HUDEP-2 (cell line): ENCODE data around the gene SPTLC2.

Experiments
- DNase-seq, 76 experiments: peaks; one replicate each; lab custom pipeline; 2025; ENCODE audit not compliant: unreplicated experiment in 76 of 76; lab: John Stamatoyannopoulos, UW

The SPTLC2 gene

DNA sequence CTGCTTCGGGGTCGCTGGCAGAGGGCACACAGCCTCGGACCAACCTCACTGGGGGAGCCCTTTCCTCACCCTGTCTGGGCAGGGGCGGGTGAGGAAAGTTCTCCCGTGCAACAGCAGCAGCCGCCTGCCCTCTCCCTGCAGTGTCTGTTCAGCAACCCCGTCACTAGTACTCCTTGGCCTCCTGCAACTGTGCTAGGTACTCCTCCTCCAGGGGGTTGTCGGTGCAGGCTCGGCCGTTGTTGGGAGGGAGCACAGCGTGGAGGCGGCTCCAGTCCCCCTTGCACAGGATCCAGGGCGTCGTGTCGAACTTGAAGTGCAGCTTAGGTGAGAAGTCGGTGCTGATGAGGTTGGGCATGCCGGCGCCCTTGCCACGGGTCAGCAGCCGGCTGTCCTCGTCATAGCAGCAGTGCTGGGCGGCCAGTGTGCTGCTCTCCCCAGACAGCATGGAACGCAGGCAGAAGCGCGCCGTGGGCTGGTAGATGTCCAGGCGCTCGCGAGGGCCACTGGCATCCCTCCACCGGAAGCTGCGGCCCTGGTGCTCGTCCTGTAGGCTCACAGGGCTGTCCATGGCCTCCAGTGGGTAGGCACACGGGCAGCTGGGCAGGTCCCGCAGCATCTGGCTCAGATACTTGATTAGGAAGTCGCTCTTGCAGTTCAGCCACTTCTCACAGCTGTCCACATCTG, 140.9 kb downstream of the SPTLC2 start:
- no peak for DNase-seq

DNA sequence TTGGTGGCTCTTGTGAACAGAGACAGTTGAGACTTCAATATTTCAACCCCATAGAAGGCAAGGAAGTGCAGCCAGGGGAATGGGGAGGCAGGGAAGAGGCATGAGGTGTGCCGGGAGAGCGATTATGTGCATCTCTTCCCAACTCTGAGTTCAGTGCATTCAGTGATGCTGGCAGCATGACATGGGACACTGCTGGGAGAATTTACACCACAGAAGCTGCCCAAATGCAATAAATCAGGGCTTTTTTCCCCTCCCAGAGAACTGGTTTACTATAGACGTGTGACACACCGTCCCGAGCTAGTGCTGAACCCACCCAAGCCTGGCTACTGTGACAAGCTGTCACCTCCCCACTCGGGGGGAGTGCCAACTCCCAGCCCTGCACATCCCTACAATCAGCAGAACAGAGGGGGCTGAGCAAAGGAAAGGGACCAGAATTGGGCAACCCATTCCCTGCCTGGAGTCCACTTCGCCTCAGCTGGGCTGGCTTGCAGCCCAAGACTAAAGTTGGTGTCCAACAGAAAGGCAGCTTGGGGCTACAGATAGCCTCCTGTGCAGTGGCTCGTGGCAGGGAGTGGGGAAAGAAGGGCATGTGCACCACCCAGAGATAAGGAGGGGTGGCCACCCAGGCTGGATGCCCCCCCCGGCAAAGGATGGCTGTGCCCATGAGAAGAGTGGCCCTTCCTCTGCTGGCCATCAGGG, 141.8 kb downstream of the SPTLC2 start:
- DNase-seq = peak in 31 of 76 experiments; percentile 5 to 42 (median 14)

DNA sequence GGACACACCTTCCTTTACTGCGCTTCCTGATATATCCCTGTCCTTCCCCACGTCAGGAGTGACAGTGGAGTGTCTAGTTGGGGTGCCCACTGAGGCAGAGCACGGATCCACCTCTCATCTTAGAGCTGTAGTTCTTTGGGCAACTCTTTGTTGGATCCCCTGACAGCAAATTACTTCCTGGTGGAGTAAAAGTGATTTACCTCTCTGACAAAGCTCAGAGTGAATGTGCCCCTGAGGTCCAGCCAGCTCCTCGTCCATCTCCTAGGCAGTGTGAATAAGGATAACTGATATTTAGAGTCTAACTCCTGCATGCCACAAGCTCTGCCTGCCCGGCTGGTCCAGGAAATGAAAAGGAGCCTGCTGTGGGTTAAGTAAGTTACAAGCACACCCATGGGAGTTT, 142.5 kb downstream of the SPTLC2 start:
- DNase-seq = no peak

DNA sequence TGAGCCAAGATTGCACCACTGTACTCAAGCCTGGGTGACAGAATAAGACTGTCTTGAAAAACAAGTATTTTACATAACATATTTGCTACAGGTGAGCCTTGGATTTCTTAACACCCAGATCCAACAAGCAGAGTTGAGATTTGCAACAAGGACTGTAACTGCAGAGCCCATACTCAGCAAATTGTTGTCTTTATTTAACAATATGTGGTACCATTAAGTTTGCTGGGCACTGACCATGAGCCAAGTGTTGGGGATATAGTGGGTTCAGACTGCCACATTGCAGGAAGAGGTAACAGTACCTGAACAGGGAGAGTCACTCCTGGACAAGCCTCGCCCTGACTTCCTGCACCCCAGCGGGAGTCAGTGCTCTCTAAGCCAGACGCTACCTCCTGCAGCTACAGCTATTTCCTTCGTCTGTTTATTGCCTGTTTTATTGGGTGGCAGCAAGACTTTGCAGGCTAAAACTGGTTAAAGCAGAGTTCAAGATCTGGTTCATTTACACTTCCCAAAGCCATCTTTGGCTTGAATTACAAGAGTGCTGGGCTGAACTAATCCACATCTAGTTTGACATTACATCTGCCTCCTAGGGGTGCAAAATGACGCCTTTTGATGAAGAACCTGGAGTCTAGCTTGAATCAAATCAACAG, 146.1 kb downstream of the SPTLC2 start:
- no peak for DNase-seq

DNA sequence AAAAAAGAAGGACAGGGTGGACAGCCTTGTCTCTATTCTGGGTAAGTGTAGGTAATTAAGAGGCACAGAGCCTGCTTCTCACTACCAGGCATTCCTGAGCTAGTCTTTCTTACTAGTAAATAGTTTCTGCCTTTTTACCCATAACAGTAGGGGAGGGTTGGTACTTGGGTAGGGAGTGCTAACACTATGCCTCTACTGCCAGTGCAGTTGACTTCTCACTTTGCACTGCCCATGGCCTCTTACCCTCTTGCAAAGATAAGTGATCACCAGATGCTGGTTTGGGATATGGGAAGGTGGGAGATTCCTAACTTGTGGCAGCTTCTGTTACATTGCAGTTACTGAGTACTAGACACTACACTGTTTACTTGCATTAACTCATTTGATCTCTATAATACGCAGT, 146.9 kb downstream of the SPTLC2 start:
- DNase-seq = peak in 1 of 76 experiments; percentile 20

DNA sequence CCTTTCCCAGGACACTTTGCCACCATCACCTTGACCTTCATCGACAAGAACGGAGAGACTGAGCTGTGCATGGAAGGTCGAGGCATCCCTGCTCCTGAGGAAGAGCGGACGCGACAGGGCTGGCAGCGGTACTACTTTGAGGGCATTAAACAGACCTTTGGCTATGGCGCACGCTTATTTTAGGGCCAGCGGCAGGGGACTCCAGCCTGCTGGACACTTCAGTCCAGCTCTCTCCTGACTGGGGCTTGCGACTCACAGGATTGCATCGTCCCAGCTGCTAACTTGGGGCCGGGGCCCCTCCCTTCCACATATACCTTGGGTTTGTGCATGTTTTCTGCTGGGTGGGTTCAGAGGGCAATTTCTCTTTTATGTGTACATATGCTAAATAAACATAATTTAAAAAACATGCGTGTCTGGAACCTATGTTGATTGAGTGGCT, 147.4 kb downstream of the SPTLC2 start:
- DNase-seq = no peak

DNA sequence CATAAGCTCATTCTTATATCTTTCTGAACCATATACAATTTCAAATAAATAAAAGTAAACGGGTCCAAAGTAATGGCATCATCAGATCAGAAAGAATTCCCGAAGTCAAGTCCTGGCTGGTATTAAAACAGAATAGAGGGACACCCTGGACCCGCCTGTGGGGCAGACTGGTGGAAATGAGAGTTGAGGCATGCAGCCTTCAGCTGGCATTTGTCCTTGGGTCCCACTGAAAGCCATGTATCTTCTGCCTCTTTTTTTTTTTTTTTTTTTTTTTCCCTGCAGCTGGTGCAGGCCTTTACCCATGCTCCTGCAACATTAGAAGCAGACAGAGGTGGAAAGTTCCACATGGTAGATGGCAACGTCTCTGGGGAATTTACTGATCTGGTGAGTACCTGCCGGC, 148.6 kb downstream of the SPTLC2 start:
- DNase-seq = no peak

DNA sequence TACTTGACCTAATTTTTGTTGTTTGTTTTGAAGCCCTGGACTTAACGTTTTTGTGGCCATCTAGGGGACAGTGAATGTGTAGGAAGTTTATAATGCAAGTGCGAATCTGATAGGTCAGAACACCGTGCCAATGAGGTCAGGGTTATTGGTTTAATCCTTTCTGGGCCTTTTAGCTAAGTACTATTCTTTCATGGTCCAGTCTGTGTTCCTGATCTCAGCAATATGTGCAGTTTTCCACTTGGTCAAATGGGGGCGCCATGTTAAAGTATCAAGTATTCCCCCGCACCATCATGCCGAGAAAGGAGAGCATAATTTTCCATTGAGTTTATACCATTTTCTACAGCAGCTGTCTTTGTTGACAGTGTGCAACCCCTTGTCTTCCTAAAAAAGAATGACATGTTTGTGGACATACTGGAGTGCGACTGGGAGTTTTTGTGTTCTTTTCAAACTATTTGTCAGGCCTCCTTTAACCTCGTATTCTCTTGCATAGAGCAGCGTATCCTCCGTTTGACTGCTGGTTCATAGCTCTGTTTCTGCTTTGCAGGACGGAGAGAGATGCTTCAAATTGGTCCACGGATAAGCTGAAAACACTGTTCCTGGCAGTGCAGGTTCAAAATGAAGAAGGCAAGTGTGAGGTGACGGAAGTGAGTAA, 157.2 kb downstream of the SPTLC2 start:
- DNase-seq = peak in 68 of 76 experiments; percentile 7 to 83 (median 46)

DNA sequence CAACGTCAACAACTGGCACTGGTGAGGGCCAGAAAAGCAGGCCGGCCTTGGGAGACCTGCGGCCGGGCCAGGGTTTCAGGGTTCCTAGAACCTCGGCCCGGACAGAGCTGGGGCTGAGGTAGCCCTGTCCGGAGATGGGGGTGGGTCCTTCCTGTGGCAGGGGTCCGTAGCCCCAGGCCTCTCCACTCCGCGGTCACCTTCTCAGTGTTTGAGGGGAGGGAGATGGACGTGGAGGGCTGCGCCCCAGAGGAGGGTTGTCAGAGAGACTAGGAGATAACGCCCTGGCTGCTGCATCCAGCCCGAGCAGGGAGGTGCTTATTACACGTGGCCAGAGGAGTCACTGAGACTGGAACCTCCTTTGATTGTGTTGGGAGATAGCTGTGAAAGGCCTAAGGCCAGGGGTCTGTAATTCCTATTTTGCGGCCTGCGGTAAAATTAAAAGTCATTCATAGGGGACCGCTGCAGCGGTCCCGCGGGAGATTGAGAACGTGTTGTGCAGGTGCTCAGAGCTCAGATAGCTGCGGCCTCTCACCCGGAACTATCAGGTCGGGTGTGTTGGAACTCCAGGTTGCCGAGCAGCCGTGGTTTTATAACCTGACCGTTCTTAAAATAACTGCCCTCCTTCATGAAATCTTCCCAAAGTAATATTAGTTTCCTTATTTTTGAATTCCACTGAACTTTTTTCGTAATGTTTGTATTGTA, 158.0 kb downstream of the SPTLC2 start:
- DNase-seq = peak in 73 of 76 experiments; percentile 10 to 82 (median 64)

DNA sequence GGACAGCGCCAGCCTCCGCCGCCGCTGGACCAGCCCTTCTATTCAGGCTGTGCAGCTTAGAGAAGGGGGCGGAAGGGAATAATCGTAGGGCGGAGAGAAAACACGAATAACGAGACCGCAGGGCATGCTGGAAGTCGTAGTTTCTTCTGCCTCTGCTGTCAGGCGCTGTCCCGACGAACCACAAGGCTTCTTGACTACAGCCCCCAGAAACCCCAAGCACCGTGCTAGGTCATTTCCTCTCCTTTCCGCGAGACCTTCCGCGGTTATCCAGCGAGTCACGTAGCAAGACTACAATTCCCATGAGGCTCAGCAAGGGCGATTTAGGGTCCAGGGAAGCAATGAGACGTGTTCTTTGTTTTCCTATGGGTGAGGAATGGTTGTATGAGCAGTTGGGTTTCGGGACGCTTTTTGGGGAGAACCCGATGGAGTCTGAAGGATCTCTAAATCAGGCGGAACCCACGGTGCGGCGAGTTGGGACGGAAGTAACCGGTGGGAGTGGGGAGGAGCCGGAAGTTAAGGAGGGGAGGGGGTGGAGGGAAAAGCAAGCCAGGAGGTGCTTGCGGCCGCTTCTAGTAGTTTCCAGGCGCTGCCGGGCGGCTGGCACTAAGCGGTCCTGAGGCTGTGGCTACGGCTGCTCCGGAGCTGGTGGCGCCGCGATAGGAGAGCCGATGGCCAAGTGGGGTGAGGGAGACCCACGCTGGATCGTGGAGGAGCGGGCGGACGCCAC, 158.8 kb downstream of the SPTLC2 start, which contains the start of the genes AHSA1 and VIPAS39:
AHSA1 (plus strand) TSS at position 572 of the 727 bp plus-strand sequence; CDS start at position 669, 97 bp downstream.
VIPAS39 (minus strand) TSS at position 80 of the 727 bp plus-strand sequence. CDS start 3,499 bp downstream, outside the sequence.
- DNase-seq = peak; percentile 66 to 98 (median 93)

DNA sequence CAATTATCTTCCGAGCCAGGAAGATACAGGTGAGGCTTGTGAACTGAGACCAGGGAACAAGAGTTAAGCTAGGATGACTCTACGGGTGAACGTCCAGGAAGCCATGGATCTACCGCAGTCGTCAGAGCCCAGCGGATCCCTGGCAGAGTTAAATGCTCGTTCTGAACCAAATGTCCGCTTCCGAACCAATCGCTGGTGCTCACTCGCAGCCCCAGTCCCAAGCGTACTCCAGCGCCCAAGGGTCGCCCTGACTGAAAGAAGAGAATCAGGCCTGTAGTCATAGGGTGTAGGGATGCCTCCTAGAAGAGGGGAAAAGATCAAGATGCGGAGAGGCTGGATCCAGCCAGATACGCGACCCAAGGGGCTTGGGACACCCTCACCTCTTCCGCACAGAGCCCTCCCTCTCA, 159.3 kb downstream of the SPTLC2 start:
- DNase-seq = peak in 2 of 76 experiments; percentile 23 to 51
